ENCODE results near the gene FZD4.

GRCh38 chr11:86916330-86916729 is 38.9 kb downstream of the FZD4 start:
- TF ChIP-seq POLR2A (IDR thresholded peaks at IDR 0.05; ENCODE audit: low read length) (no peak), GATA1 (IDR thresholded peaks at IDR 0.05; ENCODE audit: low read depth, low read length) (no peak)
